H9 (cell line): ENCODE measurements around the gene ITK. TPM values are rescaled to one million over a fixed set of nuclear protein-coding genes. Genes with fewer than 3 reads are reported as not detected.

ENCODE experiments used
- DNase-seq: peaks from one replicate; pipeline ENCODE4 v3.0.0-alpha.2; 2017
- H2AFZ ChIP-seq: one replicate; pipeline ENCODE4 v1.6.1; 2013; ENCODE audit warnings: mild to moderate bottlenecking, low read length, control low read depth, moderate library complexity
- H2AK5ac ChIP-seq: 2 replicates; pipeline ENCODE4 v1.6.1; 2013; ENCODE audit warnings: low read length, control low read depth, mixed read lengths; ENCODE audit not compliant: insufficient read length
- H2BK120ac ChIP-seq: one replicate; pipeline ENCODE4 v1.6.1; 2013; ENCODE audit warnings: low read depth, mild to moderate bottlenecking, low read length, control low read depth, inconsistent platforms; ENCODE audit not compliant: poor library complexity, severe bottlenecking
- H2BK12ac ChIP-seq: 2 replicates; pipeline ENCODE4 v1.6.1; 2013; ENCODE audit warnings: low read length, control low read depth, mixed read lengths, low read depth; ENCODE audit not compliant: insufficient read length
- H2BK15ac ChIP-seq: 2 replicates; pipeline ENCODE4 v1.6.1; 2013; ENCODE audit warnings: low read depth, low read length, control low read depth
- H2BK20ac ChIP-seq: one replicate; pipeline ENCODE4 v1.6.1; 2013; ENCODE audit warnings: low read depth, mild to moderate bottlenecking, low read length, control low read depth, inconsistent platforms; ENCODE audit not compliant: poor library complexity, severe bottlenecking
- H2BK5ac ChIP-seq: 2 replicates; pipeline ENCODE4 v1.6.1; 2013; ENCODE audit warnings: low read length, control low read depth, mixed read lengths; ENCODE audit not compliant: insufficient read length
- H3K14ac ChIP-seq: 2 replicates; pipeline ENCODE4 v1.6.1; 2013; ENCODE audit warnings: low read length, control low read depth; ENCODE audit not compliant: insufficient read depth
- H3K18ac ChIP-seq: 2 replicates; pipeline ENCODE4 v1.6.1; 2013; ENCODE audit warnings: low read depth, mild to moderate bottlenecking, mixed read lengths, low read length, control low read depth; ENCODE audit not compliant: insufficient read length
- H3K23ac ChIP-seq: 2 replicates; pipeline ENCODE4 v1.6.1; 2013; ENCODE audit warnings: low read length, control low read depth, mixed read lengths, low read depth; ENCODE audit not compliant: insufficient read length
- H3K23me2 ChIP-seq: 2 replicates; pipeline ENCODE4 v1.6.1; 2013; ENCODE audit warnings: low read depth, mild to moderate bottlenecking, mixed read lengths, low read length, control low read depth; ENCODE audit not compliant: insufficient read length, poor library complexity, severe bottlenecking
- H3K27ac ChIP-seq: 2 replicates; pipeline ENCODE4 v1.5.1; 2013; ENCODE audit warnings: low read length, control low read depth, mixed read lengths, low read depth; ENCODE audit not compliant: insufficient read length
- H3K27me3 ChIP-seq: 2 replicates; pipeline ENCODE4 v1.6.1; 2013; ENCODE audit warnings: low read length, control low read depth, inconsistent platforms; ENCODE audit not compliant: insufficient read depth
- H3K4ac ChIP-seq: 2 replicates; pipeline ENCODE4 v1.6.1; 2013; ENCODE audit warnings: low read depth, mild to moderate bottlenecking, control low read depth, inconsistent platforms, low read length, moderate library complexity
- H3K4me1 ChIP-seq: 2 replicates; pipeline ENCODE4 v1.6.1; 2013; ENCODE audit warnings: low read length, control low read depth, inconsistent platforms; ENCODE audit not compliant: insufficient read depth
- H3K4me2 ChIP-seq: 2 replicates; pipeline ENCODE4 v1.6.1; 2013; ENCODE audit warnings: low read length, control low read depth, mixed read lengths; ENCODE audit not compliant: insufficient read length, insufficient read depth
- H3K56ac ChIP-seq: 2 replicates; pipeline ENCODE4 v1.6.1; 2013; ENCODE audit warnings: low read depth, mild to moderate bottlenecking, mixed read lengths, low read length, control low read depth; ENCODE audit not compliant: insufficient read length
- H3K79me1 ChIP-seq: 2 replicates; pipeline ENCODE4 v1.6.1; 2013; ENCODE audit warnings: low read depth, mild to moderate bottlenecking, moderate library complexity, low read length, control low read depth, inconsistent platforms; ENCODE audit not compliant: insufficient read depth, poor library complexity, severe bottlenecking
- H3K79me2 ChIP-seq: 2 replicates; pipeline ENCODE4 v1.6.1; 2013; ENCODE audit warnings: low read length, control low read depth, inconsistent platforms; ENCODE audit not compliant: insufficient read depth
- H3K9ac ChIP-seq: 2 replicates; pipeline ENCODE4 v1.6.1; 2013; ENCODE audit warnings: low read length, control low read depth, mixed read lengths; ENCODE audit not compliant: insufficient read length; ENCODE audit errors: extremely low read depth
- H3K9me3 ChIP-seq: one replicate; pipeline ENCODE4 v1.6.1; 2013; ENCODE audit warnings: low read depth, low read length, inconsistent platforms; ENCODE audit not compliant: control insufficient read depth
- H3T11ph ChIP-seq: one replicate; pipeline ENCODE4 v1.6.1; 2013; ENCODE audit warnings: mild to moderate bottlenecking, low read length, control low read depth, inconsistent platforms
- H4K20me1 ChIP-seq: one replicate; pipeline ENCODE4 v1.6.1; 2013; ENCODE audit not compliant: control insufficient read depth, insufficient read length, insufficient read depth
- H4K5ac ChIP-seq: 2 replicates; pipeline ENCODE4 v1.6.1; 2013; ENCODE audit warnings: low read depth, mild to moderate bottlenecking, mixed read lengths, low read length, control low read depth; ENCODE audit not compliant: insufficient read length
- H4K8ac ChIP-seq: replicated peaks from 2 replicates; pipeline ENCODE4 v1.6.1; 2013; ENCODE audit warnings: low read length, control low read depth, mixed read lengths, low read depth; ENCODE audit not compliant: insufficient read length
- H4K91ac ChIP-seq: 2 replicates; pipeline ENCODE4 v1.6.1; 2013; ENCODE audit warnings: low read depth, mild to moderate bottlenecking, moderate library complexity, mixed read lengths, low read length, control low read depth; ENCODE audit not compliant: insufficient read length
- H3K27ac Mint-ChIP-seq, 3 experiments: 2 replicates in 2 of 3; 3 replicates in 1 of 3; pipeline ENCODE4 v1.8.0; 2020 to 2021; ENCODE audit warnings: mixed read lengths in 3 of 3, mild to moderate bottlenecking in 1 of 3, moderate library complexity in 1 of 3
- H3K27me3 Mint-ChIP-seq: 2 replicates; pipeline ENCODE4 v1.8.0; 2021; ENCODE audit warnings: low read depth, mild to moderate bottlenecking, moderate library complexity, mixed read lengths
- H3K36me3 Mint-ChIP-seq, 3 experiments: 2 replicates in 2 of 3; 3 replicates in 1 of 3; pipeline ENCODE4 v1.8.0; 2020 to 2021; ENCODE audit warnings: low read depth in 3 of 3, mixed read lengths in 3 of 3; ENCODE audit not compliant: insufficient read depth in 1 of 3
- H3K4me1 Mint-ChIP-seq, 2 experiments: 2 replicates each; pipeline ENCODE4 v1.8.0; 2020; ENCODE audit warnings: mixed read lengths in 2 of 2
- H3K4me3 Mint-ChIP-seq, 2 experiments: 2 replicates in 1 of 2; 3 replicates in 1 of 2; pipeline ENCODE4 v1.8.0; 2020 to 2021; ENCODE audit warnings: mild to moderate bottlenecking in 2 of 2, mixed read lengths in 2 of 2, moderate library complexity in 1 of 2
- H3K9me3 Mint-ChIP-seq, 2 experiments: 2 replicates in 1 of 2; 3 replicates in 1 of 2; pipeline ENCODE4 v1.8.0; 2020; ENCODE audit warnings: mild to moderate bottlenecking in 2 of 2, mixed read lengths in 2 of 2, moderate library complexity in 1 of 2
- CTCF ChIP-seq: fragments of 200-600 bp; sonication (generic); conservative IDR thresholded peaks from 3 replicates; pipeline ENCODE4 v1.8.0; 2021; ENCODE audit warnings: antibody characterized with exemption, mild to moderate bottlenecking
- WGBS: extraction: QIAGEN DNeasy Blood & Tissue Kit; methylation state at CpG from one replicate; pipeline ENCODE4 v1.1.7; 2013; ENCODE audit warnings: missing lambda C conversion rate, low lambda C conversion rate, mixed read lengths; ENCODE audit not compliant: insufficient read length; ENCODE audit errors: extremely low coverage; 5-methylcytosine and 5-hydroxymethylcytosine counted together
- total RNA-seq: library from RNA; stranded (reverse); gene quantifications from 2 replicates; pipeline ENCODE4 v1.2.1, GENCODE V29; 2021

ITK gene
- total RNA-seq, 1 experiment from 2014 or later, result 0.22 TPM

GRCh38 chr5:157187046-157187754, 6.6 kb downstream of the ITK start:
- no peaks in the 10 kb centered on the region for H4K20me1 ChIP-seq
- DNase-seq, result no peak
- Mint-ChIP-seq H3K9me3 (no peaks in the 10 kb centered on the region; a peak in 1 of 5 replicates), H3K27me3 (peaks cover 95% of the 10 kb centered on the region), H3K27ac (no peak overlapping the region), H3K4me3 (no peak overlapping the region), H3K4me1 (no peaks in the 10 kb centered on the region; a peak in 1 of 4 replicates), H3K36me3 (no peaks in the 10 kb centered on the region; a peak in 1 of 7 replicates)
- no peaks in the 10 kb centered on the region for H3K23me2 ChIP-seq
- H3K4me2 ChIP-seq, result no peak overlapping the region
- peaks cover 5% of the 10 kb centered on the region; the same call in 1 of the 2 replicates for H3K27me3 ChIP-seq
- H2BK5ac ChIP-seq, result no peak overlapping the region
- no peak overlapping the region for H3K27ac ChIP-seq
- no peak overlapping the region for H4K91ac ChIP-seq
- no peak overlapping the region for H4K8ac ChIP-seq
- H3K14ac ChIP-seq, result no peak overlapping the region
- no peak overlapping the region for H2BK20ac ChIP-seq
- H3K18ac ChIP-seq, result no peak overlapping the region
- no peak overlapping the region for H3K4ac ChIP-seq
- H3K79me2 ChIP-seq, result no peaks in the 10 kb centered on the region
- no peak overlapping the region for H2BK120ac ChIP-seq
- H2BK12ac ChIP-seq, result no peak overlapping the region
- H3K9ac ChIP-seq, result no peak overlapping the region
- H3T11ph ChIP-seq, result no peak overlapping the region
- H3K56ac ChIP-seq, result no peak overlapping the region
- no peak for TF ChIP-seq CTCF
- no peaks in the 10 kb centered on the region for H3K9me3 ChIP-seq
- H2BK15ac ChIP-seq, result no peak overlapping the region
- no CpG with 5 or more reads among the region's 5 CpGs for WGBS
- no peak overlapping the region for H3K23ac ChIP-seq
- no peaks in the 10 kb centered on the region for H3K4me1 ChIP-seq
- H2AFZ ChIP-seq, result no peak overlapping the region
- H2AK5ac ChIP-seq, result no peak overlapping the region
- H4K5ac ChIP-seq, result no peak overlapping the region
- H3K79me1 ChIP-seq, result no peaks in the 10 kb centered on the region
